Spleen (tissue), 7 donors: ENCODE measurements around the gene ATE1.

ENCODE experiments used
- CTCF ChIP-seq, 11 experiments: fragments of 200-600 bp in 7 of 11; fragments of 450-650 bp in 4 of 11; sonication (generic) in 4 of 11; IDR thresholded peaks in 8 of 11; conservative IDR thresholded peaks in 3 of 11; 1 replicate in 7 of 11; 2 replicates in 4 of 11; pipeline versions ENCODE4 v1.4.0 to v1.8.0; 2016 to 2021; ENCODE audit warnings: antibody characterized with exemption in 11 of 11, inconsistent platforms in 4 of 11, mild to moderate bottlenecking in 1 of 11
- POLR2A ChIP-seq, 3 donors: fragments of 450-650 bp; IDR thresholded peaks; one replicate each; pipeline ENCODE4 v1.5.1; 2017; ENCODE audit warnings: antibody characterized with exemption in 3 of 3, mild to moderate bottlenecking in 1 of 3
- POLR2AphosphoS5 ChIP-seq, 3 donors: sonication (generic); formaldehyde crosslinking; IDR thresholded peaks; one replicate each; pipeline ENCODE4 v1.5.1; 2017; ENCODE audit warnings: antibody characterized with exemption in 3 of 3
- donor health status: DM: no; HTN: no; CAD: no; lungs with moderate emphysema.
- donor health status: DM: no; HTN: no; CAD: no.
- donor health status: DM: no; HTN: no; CAD: no.

DNA sequence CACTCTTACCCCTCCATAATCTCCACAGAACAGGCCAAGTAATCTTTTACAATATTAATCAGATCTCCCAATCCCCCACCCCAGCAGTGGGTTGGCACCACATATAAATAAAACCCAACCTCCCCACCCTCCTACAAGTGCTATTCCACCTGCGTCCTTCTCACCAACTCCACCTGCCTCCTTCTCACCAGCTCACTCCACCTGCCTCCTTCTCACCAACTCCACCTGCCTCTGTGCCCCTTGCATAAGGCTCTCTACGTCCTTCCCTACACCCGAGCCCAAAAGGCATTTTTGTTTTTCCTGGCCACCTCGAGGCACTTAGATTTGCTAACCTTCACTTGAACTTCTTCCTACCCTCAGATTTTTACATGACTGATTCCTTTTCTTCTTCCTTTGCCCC is 89.7 kb downstream of the ATE1 start:
- no peak for TF ChIP-seq CTCF (IDR thresholded peaks at IDR 0.05 in 8 of 11, conservative IDR thresholded peaks at IDR 0.05 in 3 of 11)
- no peak for TF ChIP-seq POLR2A (IDR thresholded peaks at IDR 0.05)
- TF ChIP-seq POLR2AphosphoS5 (IDR thresholded peaks at IDR 0.05), result no peak
